ENCODE results near the gene DTWD1. TPM values are rescaled to one million over a fixed set of nuclear protein-coding genes. Genes with fewer than 3 reads are reported as not detected.
"Not testable (repeated sequence)": the region's sequence is repeated elsewhere in the genome, so short reads cannot be mapped to it uniquely, and the experiment has no call there.

The DTWD1 gene, protein sequence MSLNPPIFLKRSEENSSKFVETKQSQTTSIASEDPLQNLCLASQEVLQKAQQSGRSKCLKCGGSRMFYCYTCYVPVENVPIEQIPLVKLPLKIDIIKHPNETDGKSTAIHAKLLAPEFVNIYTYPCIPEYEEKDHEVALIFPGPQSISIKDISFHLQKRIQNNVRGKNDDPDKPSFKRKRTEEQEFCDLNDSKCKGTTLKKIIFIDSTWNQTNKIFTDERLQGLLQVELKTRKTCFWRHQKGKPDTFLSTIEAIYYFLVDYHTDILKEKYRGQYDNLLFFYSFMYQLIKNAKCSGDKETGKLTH
- 19.9 TPM for polyA plus RNA-seq (2013, experiment 1 of 2; ENCODE audit: insufficient read length)
- 19.2 TPM for polyA plus RNA-seq (2013, experiment 2 of 2; ENCODE audit: insufficient read length)

- peak; percentile 98 for DNase-seq
Measured at GRCh38 chr15:49620658-49621368, at the start of gene DTWD1, which contains the start of gene FAM227B. TSS of gene DTWD1 (plus strand) at chr15:49621048. CDS start at chr15:49625168, 4,120 bp downstream. TSS of gene FAM227B (minus strand) at chr15:49620818. CDS start at chr15:49615171, 5,647 bp downstream.

GRCh38 chr15:49573421-49573820 is 47.4 kb upstream of the DTWD1 start:
- DNase-seq, result no peak

GRCh38 chr15:49589030-49589429 is 31.8 kb upstream of the DTWD1 start:
- DNase-seq, result no peak

DNA sequence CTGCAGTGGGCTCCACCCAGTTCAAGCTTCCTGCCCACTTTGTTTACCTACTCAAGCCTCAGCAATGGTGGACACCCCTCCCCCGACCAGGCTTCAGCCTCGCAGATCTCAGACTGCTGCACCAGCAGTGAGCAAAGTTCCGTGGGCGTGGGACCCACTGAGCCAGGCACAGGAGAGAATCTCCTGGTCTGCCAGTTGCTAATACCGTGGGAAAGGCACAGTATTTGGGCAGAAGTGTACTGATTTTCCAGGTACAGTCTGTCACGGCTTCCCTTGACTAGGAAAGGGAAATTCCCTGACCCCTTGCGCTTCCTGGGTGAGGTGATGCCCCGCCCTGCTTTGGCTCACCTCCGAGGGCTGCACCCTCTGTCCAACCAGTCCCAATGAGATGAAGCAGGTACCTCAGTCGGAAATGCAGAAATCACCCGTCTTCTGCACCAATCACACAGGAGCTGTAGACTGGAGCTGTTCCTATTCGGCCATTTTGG is 28.0 kb upstream of the DTWD1 start:
- not testable (repeated sequence) for DNase-seq

DNA sequence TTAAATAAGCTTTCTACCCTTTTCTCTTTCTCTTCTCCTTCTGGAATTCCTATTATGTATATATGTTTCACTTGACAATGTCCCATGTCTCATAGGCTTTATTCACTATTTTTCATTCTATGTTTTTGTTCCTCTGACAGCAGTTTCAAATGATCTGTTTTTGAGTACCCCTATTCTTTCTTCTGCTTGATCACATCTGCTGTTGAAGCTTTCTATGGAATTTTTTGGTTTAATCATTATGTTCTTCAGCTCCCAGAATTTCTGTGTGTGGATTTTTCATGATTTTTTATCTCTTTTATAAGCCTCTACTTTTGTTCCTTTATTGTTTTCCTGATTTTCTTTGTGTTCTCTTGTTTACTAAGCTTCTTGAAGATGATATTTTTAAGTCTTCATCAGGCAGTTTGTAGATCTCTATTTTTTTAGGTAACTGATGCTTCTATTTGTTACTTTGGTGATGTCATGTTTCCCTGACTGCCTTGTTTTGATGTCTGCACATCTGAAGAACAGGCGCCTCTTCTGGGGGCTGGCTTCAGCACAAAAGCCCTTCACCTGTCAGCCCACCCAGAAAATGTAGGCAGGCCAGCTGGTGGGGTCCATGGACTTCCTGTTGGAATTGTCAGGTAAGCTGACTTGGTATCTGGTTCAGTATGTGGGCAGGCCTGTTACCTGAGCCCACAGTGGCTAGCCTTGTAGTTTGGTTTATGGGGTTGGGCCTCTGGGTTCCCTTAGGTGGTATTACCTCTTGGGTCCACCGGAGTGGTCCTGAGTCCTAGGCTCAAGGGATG is 16.0 kb upstream of the DTWD1 start:
- DNase-seq, result no peak

DNA sequence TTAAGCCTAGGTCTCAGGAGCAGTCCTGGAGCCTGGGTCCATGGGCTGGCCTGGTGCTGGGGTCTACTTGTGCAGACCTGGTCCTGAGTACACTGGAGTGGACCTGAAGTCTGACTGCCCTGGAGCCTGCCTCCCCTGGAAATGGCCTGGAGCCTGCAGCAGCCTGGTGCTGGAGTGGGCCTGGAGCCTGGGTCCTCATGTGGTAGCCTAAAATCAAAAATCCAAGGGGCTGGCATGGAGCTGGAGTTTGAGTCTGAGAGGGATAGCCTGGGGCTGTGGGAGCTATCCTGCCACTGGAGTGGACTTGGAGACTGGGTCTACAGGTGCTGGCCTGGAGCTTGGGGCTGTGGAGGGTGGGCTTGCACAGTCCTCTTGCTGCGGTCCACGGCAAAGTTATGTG is 15.3 kb upstream of the DTWD1 start:
- no peak for DNase-seq

GRCh38 chr15:49606594-49606993 is 14.3 kb upstream of the DTWD1 start:
- no peak for DNase-seq

- DNase-seq, result no peak
Measured at GRCh38 chr15:49610157-49610918, 10.5 kb upstream of the DTWD1 start.

- DNase-seq, result not testable (repeated sequence)
Measured at GRCh38 chr15:49612240-49612639, 8.6 kb upstream of the DTWD1 start.

DNA sequence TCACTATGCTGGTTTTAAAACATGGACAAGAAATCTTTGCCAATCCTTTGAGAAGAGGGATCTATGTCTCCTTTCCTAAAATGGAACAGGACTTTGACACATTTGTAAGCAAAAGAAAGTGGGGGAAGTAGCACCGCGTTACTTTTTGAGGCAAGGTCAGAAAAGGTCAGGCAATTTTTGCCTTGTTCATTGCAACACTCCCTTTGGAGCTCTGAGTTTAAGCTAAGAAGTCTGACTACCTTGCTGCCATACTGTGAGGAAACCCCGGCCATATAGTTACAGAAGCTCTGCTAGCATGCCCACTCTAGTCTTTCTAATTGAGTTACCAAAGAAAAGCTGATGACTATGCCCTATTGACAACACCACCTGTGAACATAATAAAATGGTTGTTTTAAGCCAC is 1.6 kb upstream of the DTWD1 start:
- no peak for DNase-seq

GRCh38 chr15:49620199-49620598 is 649 bp upstream of the DTWD1 start:
- DNase-seq, result no peak

GRCh38 chr15:49621401-49621811 is 558 bp downstream of the DTWD1 start:
- DNase-seq, result no peak

GRCh38 chr15:49621887-49622286 is 1.0 kb downstream of the DTWD1 start:
- no peak for DNase-seq

GRCh38 chr15:49622561-49622960 is 1.7 kb downstream of the DTWD1 start:
- DNase-seq, result no peak

- DNase-seq, result peak; percentile 88
Measured at GRCh38 chr15:49624056-49624455, 3.2 kb downstream of the DTWD1 start.

DNA sequence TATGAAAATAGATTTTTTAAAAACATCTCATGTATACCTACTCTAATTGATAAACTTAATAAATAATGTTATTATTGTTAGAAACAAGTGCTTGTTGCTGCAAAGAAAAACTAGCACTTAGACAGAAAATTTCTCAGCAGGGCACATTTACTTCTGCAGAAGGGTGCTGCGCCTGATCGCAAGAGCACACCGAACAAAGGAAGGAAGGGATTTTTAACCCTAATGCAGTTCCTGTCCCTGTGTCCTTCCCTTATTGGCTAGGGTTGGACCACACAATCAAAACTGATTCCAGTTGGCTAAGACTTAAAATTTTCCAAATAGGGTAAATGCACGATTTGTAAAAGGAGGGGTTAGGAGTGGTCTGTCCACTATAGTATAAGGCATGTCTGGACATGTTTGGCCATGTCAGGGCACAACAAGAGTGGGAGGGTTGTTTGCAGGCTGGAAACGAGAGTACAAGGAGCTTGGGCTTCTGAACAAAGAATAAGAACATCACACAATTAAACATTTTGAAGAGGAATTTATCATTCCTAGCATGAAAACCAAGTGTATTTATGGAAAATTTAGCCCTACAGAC is 4.7 kb downstream of the DTWD1 start:
- no peak for DNase-seq

GRCh38 chr15:49627407-49627877 is 6.6 kb downstream of the DTWD1 start:
- DNase-seq, result peak; percentile 97

DNA sequence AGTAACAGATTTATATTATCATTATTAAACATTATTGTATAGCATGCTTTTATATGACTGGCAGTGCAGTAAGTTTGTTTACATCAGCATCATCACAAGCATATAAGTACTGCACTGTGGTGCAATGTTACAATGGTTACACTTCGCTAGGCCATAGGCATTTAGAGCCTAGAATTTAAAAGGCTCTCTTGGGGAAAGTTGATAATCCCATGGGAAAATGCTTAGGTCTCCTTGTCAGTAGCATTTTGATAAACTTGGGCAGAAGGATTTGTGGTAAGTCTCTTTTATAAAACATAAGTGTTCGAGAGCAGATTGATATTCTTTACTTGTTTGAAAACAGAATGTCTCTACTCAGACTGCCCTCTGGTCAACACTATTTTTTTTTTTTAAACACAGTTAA is 7.5 kb downstream of the DTWD1 start:
- DNase-seq, result no peak

DNA sequence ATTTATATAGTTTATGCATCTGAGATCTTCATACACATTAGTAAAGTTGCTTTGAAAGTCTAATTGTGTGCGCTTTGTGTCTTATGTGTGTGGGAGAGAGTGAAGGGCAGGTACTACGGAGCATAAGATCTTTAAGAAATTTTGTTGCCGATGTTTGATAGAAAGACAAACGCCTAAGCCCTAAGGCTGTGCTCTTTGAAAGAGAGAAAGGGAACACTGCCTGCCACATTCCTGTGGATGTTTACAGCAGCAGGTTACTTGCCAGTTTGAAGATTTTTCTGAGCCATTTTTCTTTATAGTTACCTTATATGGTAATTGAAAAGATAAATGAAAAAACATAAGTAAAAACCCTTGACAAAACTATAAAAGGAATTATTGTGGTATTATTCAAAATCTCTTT is 17.0 kb downstream of the DTWD1 start:
- no peak for DNase-seq

- no peak for DNase-seq
Measured at GRCh38 chr15:49644364-49644794, 23.5 kb downstream of the DTWD1 start.

DNA sequence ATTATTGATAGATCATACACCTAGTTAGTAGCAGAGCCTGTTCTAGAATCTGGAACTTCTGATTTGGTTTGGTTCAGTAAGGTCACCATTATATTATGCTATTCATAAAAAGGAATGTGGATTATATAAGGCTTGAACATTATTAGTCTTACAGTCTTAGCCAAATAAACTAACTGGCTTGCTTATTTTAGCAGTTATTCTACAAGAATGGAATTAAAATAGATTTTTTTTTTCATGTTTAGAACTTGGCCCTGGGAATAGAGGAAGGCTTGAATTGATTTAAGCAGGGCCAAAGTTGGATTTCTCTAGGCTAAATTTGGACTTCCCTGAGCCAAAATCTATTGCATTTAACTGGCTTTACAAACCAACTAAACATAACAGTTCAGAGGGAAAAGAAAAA is 24.4 kb downstream of the DTWD1 start:
- peak; percentile 18 for DNase-seq
